Measurements from ENCODE around the gene FCHSD2. TPM values are rescaled to one million over a fixed set of nuclear protein-coding genes. Genes with fewer than 3 reads are reported as not detected.

The FCHSD2 gene
- total RNA-seq, 4 donors from 2014 or later = 6.7 to 95.7 (median 10.2) TPM

GRCh38 chr11:73172992-73173656 lies 31.0 kb upstream of the FCHSD2 start:
- peak overlapping the region in 1 of 4 donors; percentile 46 for H3K27ac ChIP-seq
- H3K27me3 ChIP-seq = no peaks in the 10 kb centered on the region
- no peaks in the 10 kb centered on the region for H3K36me3 ChIP-seq
- TF ChIP-seq CTCF (IDR thresholded peaks at IDR 0.05) = no peak
- no peak for TF ChIP-seq POLR2A (IDR thresholded peaks at IDR 0.05)
- no peaks in the 10 kb centered on the region for H3K9me3 ChIP-seq
- no peak overlapping the region for H3K4me3 ChIP-seq
- no peak for DNase-seq
- H3K4me1 ChIP-seq = peaks cover 0 to 15% (median 8%) of the 10 kb centered on the region in 4 donors

- Histone ChIP-seq H3K27ac (no peak overlapping the region), H3K4me3 (no peak overlapping the region), H3K9me3 (no peaks in the 10 kb centered on the region), H3K27me3 (no peaks in the 10 kb centered on the region), H3K36me3 (no peaks in the 10 kb centered on the region), H3K4me1 (peaks cover 0 to 4% (median 2%) of the 10 kb centered on the region in 4 donors)
- TF ChIP-seq POLR2A (IDR thresholded peaks at IDR 0.05) (no peak), CTCF (IDR thresholded peaks at IDR 0.05) (no peak)
- no peak for DNase-seq
Measured at GRCh38 chr11:73171436-73172161, 29.5 kb upstream of the FCHSD2 start.

GRCh38 chr11:73170140-73170539 lies 28.0 kb upstream of the FCHSD2 start:
- no peaks in the 10 kb centered on the region for H3K4me1 ChIP-seq
- H3K36me3 ChIP-seq = no peaks in the 10 kb centered on the region
- H3K27ac ChIP-seq = no peak overlapping the region
- no peak for TF ChIP-seq POLR2A (IDR thresholded peaks at IDR 0.05)
- no peak for TF ChIP-seq CTCF (IDR thresholded peaks at IDR 0.05)
- no peak overlapping the region for H3K4me3 ChIP-seq
- no peak for DNase-seq
- no peaks in the 10 kb centered on the region for H3K27me3 ChIP-seq
- no peaks in the 10 kb centered on the region for H3K9me3 ChIP-seq

- Histone ChIP-seq H3K4me3 (no peak overlapping the region), H3K27me3 (no peaks in the 10 kb centered on the region), H3K36me3 (no peaks in the 10 kb centered on the region), H3K4me1 (no peaks in the 10 kb centered on the region), H3K27ac (no peak overlapping the region), H3K9me3 (no peaks in the 10 kb centered on the region)
- DNase-seq = no peak
- no peak for TF ChIP-seq POLR2A (IDR thresholded peaks at IDR 0.05)
- no peak for TF ChIP-seq CTCF (IDR thresholded peaks at IDR 0.05)
Measured at GRCh38 chr11:73168925-73169579, 26.9 kb upstream of the FCHSD2 start.

GRCh38 chr11:73167363-73167954 lies 25.3 kb upstream of the FCHSD2 start:
- TF ChIP-seq POLR2A (IDR thresholded peaks at IDR 0.05) = no peak
- TF ChIP-seq CTCF (IDR thresholded peaks at IDR 0.05) = no peak
- DNase-seq = no peak
- Histone ChIP-seq H3K27ac (no peak overlapping the region), H3K36me3 (no peaks in the 10 kb centered on the region), H3K4me3 (no peak overlapping the region), H3K27me3 (no peaks in the 10 kb centered on the region), H3K4me1 (no peaks in the 10 kb centered on the region), H3K9me3 (no peaks in the 10 kb centered on the region)
